ENCODE data around the gene ZNF100. TPM values are rescaled to one million over a fixed set of nuclear protein-coding genes. Genes with fewer than 3 reads are reported as not detected.
"Not testable (repeated sequence)": the region's sequence is repeated elsewhere in the genome, so short reads cannot be mapped to it uniquely, and the experiment has no call there.

ZNF100 gene
- total and polyA plus RNA-seq, 4 donors: 1.4 to 21.6 (median 9.5) TPM

GRCh38 chr19:21694171-21694906 lies 73.0 kb downstream of the ZNF100 start:
- Histone ChIP-seq H3K27me3 (ENCODE audit: control insufficient read depth in 1 of 2, insufficient read depth in 2 of 2, low read length in 1 of 2) (no peaks in the 10 kb centered on the region), H3K9me3 (ENCODE audit: control insufficient read depth, low read length) (no peaks in the 10 kb centered on the region), H3K4me1 (ENCODE audit: control insufficient read depth in 1 of 2, insufficient read depth in 2 of 2, low read length in 2 of 2) (no peaks in the 10 kb centered on the region), H3K4me3 (ENCODE audit: low read length in 2 of 2) (no peak overlapping the region), H3K36me3 (ENCODE audit: control insufficient read depth in 1 of 2, insufficient read depth in 2 of 2, low read length in 1 of 2) (no peaks in the 10 kb centered on the region), H3K27ac (ENCODE audit: low read depth in 1 of 2, low read length in 2 of 2) (no peak overlapping the region)
- intact Hi-C loops (cut with DNase I): loop anchor here in 1 of 2 donors (10.0 kb wide), 1 partner anchor 210 kb away; no protein-coding TSS in a partner anchor
- DNase-seq: no peak
- ATAC-seq (ENCODE audit: low FRiP score): no peak
- WGBS, 2 donors: 72 to 79% methylated on average over 7 of the region's 7 CpGs

GRCh38 chr19:21693399-21693798 lies 74.0 kb downstream of the ZNF100 start:
- no peak overlapping the region for H3K27ac ChIP-seq (ENCODE audit: low read depth in 1 of 2, low read length in 2 of 2)
- 96 to 97% methylated on average over 1 of the region's 1 CpG for WGBS, 2 donors
- no peak overlapping the region for H3K4me3 ChIP-seq (ENCODE audit: low read length in 2 of 2)
- no peaks in the 10 kb centered on the region for H3K9me3 ChIP-seq (ENCODE audit: control insufficient read depth, low read length)
- H3K27me3 ChIP-seq (ENCODE audit: control insufficient read depth in 1 of 2, insufficient read depth in 2 of 2, low read length in 1 of 2): no peaks in the 10 kb centered on the region
- H3K4me1 ChIP-seq (ENCODE audit: control insufficient read depth in 1 of 2, insufficient read depth in 2 of 2, low read length in 2 of 2): no peaks in the 10 kb centered on the region
- ATAC-seq (ENCODE audit: low FRiP score) (no peak), DNase-seq (no peak)
- H3K36me3 ChIP-seq (ENCODE audit: control insufficient read depth in 1 of 2, insufficient read depth in 2 of 2, low read length in 1 of 2): no peaks in the 10 kb centered on the region
- intact Hi-C loops (cut with DNase I): loop anchor here in 1 of 2 donors (10.0 kb wide), 1 partner anchor 209 kb away; no protein-coding TSS in a partner anchor

DNA sequence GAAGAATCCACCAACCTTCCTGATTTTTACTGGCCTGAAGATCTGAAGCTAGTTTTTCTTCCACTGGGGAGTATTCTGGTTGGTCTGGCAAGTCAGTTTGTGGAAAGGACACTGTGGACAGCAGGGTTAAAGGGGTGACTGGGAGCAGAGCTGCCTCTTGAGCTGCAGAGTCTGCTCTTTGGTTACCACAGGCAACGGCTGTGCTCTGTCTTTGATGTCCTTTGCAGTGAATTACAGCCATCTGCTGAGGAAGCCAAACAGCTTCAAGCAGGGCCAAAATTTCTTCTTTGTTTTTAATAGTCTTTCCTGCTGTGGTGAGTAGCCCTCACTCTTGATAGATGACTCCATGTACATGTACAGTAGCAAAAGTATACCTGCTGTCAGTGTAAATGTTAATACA lies 75.7 kb downstream of the ZNF100 start:
- 37 to 47% methylated on average over 1 of the region's 1 CpG for WGBS, 2 donors
- no peak for DNase-seq

DNA sequence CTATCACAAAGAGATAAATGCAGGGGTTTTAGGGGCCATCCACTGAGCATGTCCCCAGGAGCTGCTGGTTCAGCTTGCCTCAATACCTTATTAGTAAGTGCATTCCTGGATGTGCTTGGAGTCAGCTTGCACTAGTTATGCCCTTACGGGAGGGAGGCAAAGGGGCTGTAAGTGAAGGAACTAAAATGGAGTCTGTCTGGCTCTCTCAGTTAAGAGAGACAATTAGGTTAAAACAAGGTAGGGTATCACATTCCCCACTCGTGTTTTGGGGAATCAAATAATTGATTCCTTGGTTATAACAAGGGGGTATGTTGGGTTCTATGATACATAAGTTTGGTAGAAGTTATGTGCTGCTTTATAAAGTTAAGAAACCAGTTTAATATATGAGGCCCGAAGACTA lies 78.9 kb downstream of the ZNF100 start:
- Histone ChIP-seq H3K4me3 (ENCODE audit: low read length in 2 of 2) (no peak overlapping the region), H3K27me3 (ENCODE audit: control insufficient read depth in 1 of 2, insufficient read depth in 2 of 2, low read length in 1 of 2) (no peaks in the 10 kb centered on the region), H3K27ac (ENCODE audit: low read depth in 1 of 2, low read length in 2 of 2) (no peak overlapping the region), H3K4me1 (ENCODE audit: control insufficient read depth in 1 of 2, insufficient read depth in 2 of 2, low read length in 2 of 2) (no peaks in the 10 kb centered on the region), H3K9me3 (ENCODE audit: control insufficient read depth, low read length) (no peaks in the 10 kb centered on the region), H3K36me3 (ENCODE audit: control insufficient read depth in 1 of 2, insufficient read depth in 2 of 2, low read length in 1 of 2) (no peaks in the 10 kb centered on the region)
- DNase-seq: no peak
- WGBS, 2 donors: 71 to 75% methylated on average over 3 of the region's 3 CpGs
- intact Hi-C loops (cut with DNase I): no loop called here
- no peak for ATAC-seq (ENCODE audit: low FRiP score)

More for the DNA sequence above, 75.7 kb downstream of the ZNF100 start:
- Histone ChIP-seq H3K27ac (ENCODE audit: low read depth in 1 of 2, low read length in 2 of 2) (no peak overlapping the region), H3K27me3 (ENCODE audit: control insufficient read depth in 1 of 2, insufficient read depth in 2 of 2, low read length in 1 of 2) (no peaks in the 10 kb centered on the region), H3K4me1 (ENCODE audit: control insufficient read depth in 1 of 2, insufficient read depth in 2 of 2, low read length in 2 of 2) (no peaks in the 10 kb centered on the region), H3K4me3 (ENCODE audit: low read length in 2 of 2) (no peak overlapping the region), H3K36me3 (ENCODE audit: control insufficient read depth in 1 of 2, insufficient read depth in 2 of 2, low read length in 1 of 2) (no peaks in the 10 kb centered on the region), H3K9me3 (ENCODE audit: control insufficient read depth, low read length) (no peaks in the 10 kb centered on the region)
- intact Hi-C loops (cut with DNase I): loop anchor here in 1 of 2 donors (10.0 kb wide), 1 partner anchor 207 kb away; no protein-coding TSS in a partner anchor
- no peak for ATAC-seq (ENCODE audit: low FRiP score)

GRCh38 chr19:21680671-21681070 lies 86.7 kb downstream of the ZNF100 start:
- no peak for ATAC-seq (ENCODE audit: low FRiP score)
- intact Hi-C loops (cut with DNase I): no loop called here
- H3K36me3 ChIP-seq (ENCODE audit: control insufficient read depth in 1 of 2, insufficient read depth in 2 of 2, low read length in 1 of 2): no peaks in the 10 kb centered on the region
- no peaks in the 10 kb centered on the region for H3K27me3 ChIP-seq (ENCODE audit: control insufficient read depth in 1 of 2, insufficient read depth in 2 of 2, low read length in 1 of 2)
- 54 to 73% methylated on average over 3 of the region's 3 CpGs for WGBS, 2 donors
- no peaks in the 10 kb centered on the region for H3K4me1 ChIP-seq (ENCODE audit: control insufficient read depth in 1 of 2, insufficient read depth in 2 of 2, low read length in 2 of 2)
- no peak overlapping the region for H3K27ac ChIP-seq (ENCODE audit: low read depth in 1 of 2, low read length in 2 of 2)
- no peaks in the 10 kb centered on the region for H3K9me3 ChIP-seq (ENCODE audit: control insufficient read depth, low read length)
- DNase-seq: no peak
- H3K4me3 ChIP-seq (ENCODE audit: low read length in 2 of 2): no peak overlapping the region

- intact Hi-C loops (cut with DNase I): no loop called here
- Histone ChIP-seq H3K27ac (ENCODE audit: low read depth in 1 of 2, low read length in 2 of 2) (no peak overlapping the region), H3K4me3 (ENCODE audit: low read length in 2 of 2) (no peak overlapping the region), H3K27me3 (ENCODE audit: control insufficient read depth in 1 of 2, insufficient read depth in 2 of 2, low read length in 1 of 2) (no peaks in the 10 kb centered on the region), H3K36me3 (ENCODE audit: control insufficient read depth in 1 of 2, insufficient read depth in 2 of 2, low read length in 1 of 2) (no peaks in the 10 kb centered on the region), H3K4me1 (ENCODE audit: control insufficient read depth in 1 of 2, insufficient read depth in 2 of 2, low read length in 2 of 2) (no peaks in the 10 kb centered on the region), H3K9me3 (ENCODE audit: control insufficient read depth, low read length) (no peaks in the 10 kb centered on the region)
- WGBS, 2 donors: 73 to 78% methylated on average over 5 of the region's 5 CpGs
- no peak for ATAC-seq (ENCODE audit: low FRiP score)
- no peak for DNase-seq
Observed at GRCh38 chr19:21680026-21680425, 87.4 kb downstream of the ZNF100 start.

GRCh38 chr19:21677696-21678418 lies 89.5 kb downstream of the ZNF100 start:
- WGBS, 2 donors: 48 to 68% methylated on average over 34 to 38 of the region's 38 CpGs
- DNase-seq: no peak
- no peak overlapping the region for H3K27ac ChIP-seq (ENCODE audit: low read depth in 1 of 2, low read length in 2 of 2)
- no peak for ATAC-seq (ENCODE audit: low FRiP score)
- no peaks in the 10 kb centered on the region for H3K27me3 ChIP-seq (ENCODE audit: control insufficient read depth in 1 of 2, insufficient read depth in 2 of 2, low read length in 1 of 2)
- H3K4me3 ChIP-seq (ENCODE audit: low read length in 2 of 2): no peak overlapping the region
- no peaks in the 10 kb centered on the region for H3K4me1 ChIP-seq (ENCODE audit: control insufficient read depth in 1 of 2, insufficient read depth in 2 of 2, low read length in 2 of 2)
- no peaks in the 10 kb centered on the region for H3K9me3 ChIP-seq (ENCODE audit: control insufficient read depth, low read length)
- intact Hi-C loops (cut with DNase I): no loop called here
- no peaks in the 10 kb centered on the region for H3K36me3 ChIP-seq (ENCODE audit: control insufficient read depth in 1 of 2, insufficient read depth in 2 of 2, low read length in 1 of 2)

- intact Hi-C loops (cut with DNase I): no loop called here
Observed at GRCh38 chr19:21674454-21674853, 92.9 kb downstream of the ZNF100 start.

DNA sequence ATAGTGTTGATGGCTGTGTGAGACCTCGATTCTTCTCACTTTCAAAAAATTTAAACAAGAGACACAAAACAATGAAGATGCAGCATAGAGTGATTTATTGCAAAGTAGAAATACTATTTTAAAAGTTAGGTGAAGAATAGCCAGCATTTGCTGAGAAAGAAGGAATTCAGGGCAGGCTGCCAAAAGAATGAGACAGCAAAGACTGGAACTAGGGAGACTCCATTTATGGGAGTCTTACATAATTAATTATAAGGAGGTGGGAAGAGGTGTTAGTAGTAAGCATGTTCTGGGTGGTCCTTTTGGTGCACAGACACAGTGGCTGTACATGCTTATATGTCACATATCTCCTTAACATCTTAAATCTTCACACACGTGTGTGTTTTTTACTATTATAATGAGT lies 93.9 kb downstream of the ZNF100 start:
- DNase-seq; intact Hi-C loops (cut with DNase I); ATAC-seq (ENCODE audit: low FRiP score); H3K27ac ChIP-seq (ENCODE audit: low read depth in 1 of 2, low read length in 2 of 2); H3K9me3 ChIP-seq (ENCODE audit: control insufficient read depth, low read length); H3K4me3 ChIP-seq (ENCODE audit: low read length in 2 of 2); H3K36me3 ChIP-seq (ENCODE audit: control insufficient read depth in 1 of 2, insufficient read depth in 2 of 2, low read length in 1 of 2); H3K27me3 ChIP-seq (ENCODE audit: control insufficient read depth in 1 of 2, insufficient read depth in 2 of 2, low read length in 1 of 2); H3K4me1 ChIP-seq (ENCODE audit: control insufficient read depth in 1 of 2, insufficient read depth in 2 of 2, low read length in 2 of 2): not testable (repeated sequence)
- WGBS, 2 donors: 5 to 11% methylated on average over 2 of the region's 2 CpGs

More at GRCh38 chr19:21674454-21674853, 92.9 kb downstream of the ZNF100 start:
- Histone ChIP-seq H3K9me3 (ENCODE audit: control insufficient read depth, low read length) (no peaks in the 10 kb centered on the region), H3K4me1 (ENCODE audit: control insufficient read depth in 1 of 2, insufficient read depth in 2 of 2, low read length in 2 of 2) (no peaks in the 10 kb centered on the region), H3K4me3 (ENCODE audit: low read length in 2 of 2) (no peak overlapping the region), H3K27me3 (ENCODE audit: control insufficient read depth in 1 of 2, insufficient read depth in 2 of 2, low read length in 1 of 2) (no peaks in the 10 kb centered on the region), H3K27ac (ENCODE audit: low read depth in 1 of 2, low read length in 2 of 2) (no peak overlapping the region), H3K36me3 (ENCODE audit: control insufficient read depth in 1 of 2, insufficient read depth in 2 of 2, low read length in 1 of 2) (no peaks in the 10 kb centered on the region)
- no peak for DNase-seq
- no peak for ATAC-seq (ENCODE audit: low FRiP score)
- 4 to 5% methylated on average over 1 of the region's 1 CpG for WGBS, 2 donors
